Measurements from ENCODE around the gene CNTN5.
"Not testable (repeated sequence)": the region's sequence is repeated elsewhere in the genome, so short reads cannot be mapped to it uniquely, and the experiment has no call there.

CNTN5 gene

GRCh38 chr11:100257238-100257803 is 1236.6 kb downstream of the CNTN5 start:
- not testable (repeated sequence) for DNase-seq

- DNase-seq = no peak
Measured at GRCh38 chr11:100269516-100269915, 1248.8 kb downstream of the CNTN5 start.

- no peak for DNase-seq
Measured at GRCh38 chr11:100273066-100273815, 1252.5 kb downstream of the CNTN5 start.

GRCh38 chr11:100274466-100274865 is 1253.7 kb downstream of the CNTN5 start:
- DNase-seq = not testable (repeated sequence)

- no peak for DNase-seq
Measured at GRCh38 chr11:100294748-100295147, 1274.0 kb downstream of the CNTN5 start.

- no peak for DNase-seq
Measured at GRCh38 chr11:100296051-100296679, 1275.4 kb downstream of the CNTN5 start.

- no peak for DNase-seq
Measured at GRCh38 chr11:100297516-100297915, 1276.8 kb downstream of the CNTN5 start.

- DNase-seq = no peak
Measured at GRCh38 chr11:100302824-100303223, 1282.1 kb downstream of the CNTN5 start.

GRCh38 chr11:100303897-100304296 is 1283.1 kb downstream of the CNTN5 start:
- no peak for DNase-seq

GRCh38 chr11:100308202-100308601 is 1287.5 kb downstream of the CNTN5 start:
- no peak for DNase-seq

- DNase-seq = no peak
Measured at GRCh38 chr11:100315946-100316345, 1295.2 kb downstream of the CNTN5 start.

- no peak for DNase-seq
Measured at GRCh38 chr11:100316952-100317351, 1296.2 kb downstream of the CNTN5 start.

GRCh38 chr11:100319691-100320090 is 1298.9 kb downstream of the CNTN5 start:
- no peak for DNase-seq

- DNase-seq = no peak
Measured at GRCh38 chr11:100328626-100329340, 1308.0 kb downstream of the CNTN5 start.

GRCh38 chr11:100329352-100329751 is 1308.6 kb downstream of the CNTN5 start:
- DNase-seq = no peak

- DNase-seq = no peak
Measured at GRCh38 chr11:100336873-100337272, 1316.1 kb downstream of the CNTN5 start.

GRCh38 chr11:100338144-100338840 is 1317.5 kb downstream of the CNTN5 start:
- DNase-seq = no peak

- DNase-seq = no peak
Measured at GRCh38 chr11:100340466-100341319, 1319.9 kb downstream of the CNTN5 start.

GRCh38 chr11:100353083-100353482 is 1332.3 kb downstream of the CNTN5 start:
- DNase-seq = no peak

- DNase-seq = no peak
Measured at GRCh38 chr11:100354736-100355135, 1334.0 kb downstream of the CNTN5 start.

- DNase-seq = no peak
Measured at GRCh38 chr11:100356035-100356434, 1335.3 kb downstream of the CNTN5 start.

GRCh38 chr11:100359281-100359680 is 1338.5 kb downstream of the CNTN5 start:
- no peak for DNase-seq
